Suppressor macrophage treated with lipopolysaccharide for 4 hours (primary cell): ENCODE data around the gene CFAP119.

Experiments
- DNase-seq: peaks from one replicate; pipeline ENCODE4 v3.0.0-alpha.2; 2020

The CFAP119 gene

DNA sequence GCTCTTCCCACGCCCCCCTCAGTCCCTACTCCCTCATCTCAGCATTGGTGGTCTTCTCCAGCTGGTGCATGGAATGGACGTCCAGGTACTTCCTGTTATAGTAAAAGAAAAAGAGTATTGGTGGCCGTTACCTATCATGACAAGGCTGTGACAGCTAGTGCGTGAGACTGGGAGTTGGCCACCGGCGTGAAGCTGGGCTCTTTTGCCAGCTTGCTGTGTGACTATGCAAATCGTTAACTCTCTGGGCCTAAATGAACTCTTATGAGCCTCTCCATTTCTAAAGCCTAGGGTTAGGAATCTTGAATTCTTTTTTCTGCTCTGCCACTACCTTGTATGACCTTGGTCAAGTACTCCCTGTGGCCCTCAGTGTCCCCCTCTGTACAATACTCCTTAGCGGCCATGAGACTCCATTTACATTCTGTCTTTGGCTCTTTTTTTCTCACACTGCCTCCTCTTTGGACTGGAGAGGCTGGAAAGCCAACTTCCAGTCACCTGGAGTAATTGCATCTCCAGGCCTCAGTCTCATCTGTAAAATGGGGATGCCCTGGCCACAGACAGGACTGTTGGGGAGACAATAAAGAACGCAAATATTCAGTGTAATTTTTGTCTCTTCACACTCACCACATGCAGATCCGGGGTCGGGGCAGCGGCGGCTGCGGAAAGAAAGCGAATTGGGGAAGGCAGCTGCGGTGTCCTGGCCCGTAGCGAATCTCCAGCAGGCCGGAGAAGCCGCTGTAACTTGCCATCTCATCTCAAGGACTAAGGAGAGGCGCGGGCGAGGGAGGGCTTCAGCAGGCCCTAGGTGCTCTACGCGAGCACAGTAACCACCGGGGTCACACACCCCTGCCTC, 1.1 kb downstream of the CFAP119 start:
- no peak for DNase-seq

DNA sequence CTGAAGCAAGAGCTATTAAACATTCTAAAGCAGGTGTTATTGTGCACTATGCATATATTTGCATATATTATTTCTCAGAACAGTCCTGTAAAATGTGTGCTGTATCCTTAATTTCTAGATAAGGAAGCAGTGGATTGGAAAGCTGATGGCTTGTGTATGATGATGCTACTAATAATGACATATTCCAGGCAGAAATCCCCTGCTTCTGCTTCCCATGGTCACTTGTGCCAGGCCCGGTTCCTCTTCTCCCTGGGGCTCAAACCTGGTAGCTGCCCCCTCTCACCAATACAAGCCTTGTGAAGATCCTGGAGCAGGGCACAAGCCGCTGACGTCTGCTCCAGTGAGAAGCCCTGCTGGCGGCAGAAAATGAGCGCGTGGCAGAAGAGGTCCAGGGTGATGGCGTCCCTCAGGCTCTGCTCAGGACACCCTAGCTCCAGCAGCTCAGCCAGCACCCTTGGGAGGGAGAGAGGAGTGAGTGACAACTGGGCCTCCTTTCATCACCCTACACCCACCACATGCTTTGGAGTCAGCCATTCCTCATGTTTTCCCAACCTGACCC, 1.8 kb downstream of the CFAP119 start:
- DNase-seq = peak; percentile 49

DNA sequence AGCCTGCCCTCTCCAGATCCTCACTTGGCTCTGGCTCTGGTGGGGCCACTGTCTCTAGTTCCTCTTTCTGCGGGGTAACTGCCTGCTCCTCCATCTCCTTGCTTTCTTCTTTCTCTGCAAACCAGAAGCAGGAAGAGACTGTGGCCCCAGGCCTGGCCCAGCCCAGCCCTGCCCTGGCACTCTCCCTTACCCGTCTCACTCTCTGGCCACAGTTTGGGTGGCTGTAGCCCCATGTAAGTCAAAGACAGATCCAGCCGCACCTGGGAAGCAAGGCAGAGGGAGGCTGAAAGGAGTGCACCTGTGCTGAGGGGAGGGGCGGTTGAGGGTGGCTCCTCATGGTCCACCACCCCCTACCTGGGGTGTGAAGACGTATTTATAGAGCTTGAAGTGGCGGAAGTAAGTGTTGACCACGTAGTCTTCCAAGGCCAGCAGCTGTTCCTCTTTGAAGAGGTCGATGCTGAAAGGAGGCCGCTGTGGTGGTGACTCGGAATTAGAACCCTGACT, 2.8 kb downstream of the CFAP119 start:
- DNase-seq = peak; percentile 53

DNA sequence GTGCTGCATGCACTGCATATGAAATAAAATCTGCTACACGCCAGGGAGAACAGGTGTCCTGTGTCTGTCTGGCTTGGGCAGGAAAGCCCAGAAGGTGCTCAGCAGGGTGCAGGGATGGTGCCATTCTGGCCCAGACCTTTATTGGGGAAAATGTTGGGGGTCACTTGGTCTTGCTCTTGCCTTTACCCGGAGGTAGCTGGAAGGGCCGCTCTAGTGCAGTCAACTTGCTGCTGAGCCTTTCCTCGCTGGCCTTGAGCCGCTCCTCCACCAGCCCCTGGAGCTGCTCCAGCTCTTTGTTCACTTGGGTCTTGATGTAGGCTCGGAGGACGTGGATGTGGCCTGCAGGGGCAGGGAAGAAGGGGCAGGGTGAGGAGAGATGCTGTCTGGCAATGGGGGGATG, 4.5 kb downstream of the CFAP119 start:
- DNase-seq = no peak

DNA sequence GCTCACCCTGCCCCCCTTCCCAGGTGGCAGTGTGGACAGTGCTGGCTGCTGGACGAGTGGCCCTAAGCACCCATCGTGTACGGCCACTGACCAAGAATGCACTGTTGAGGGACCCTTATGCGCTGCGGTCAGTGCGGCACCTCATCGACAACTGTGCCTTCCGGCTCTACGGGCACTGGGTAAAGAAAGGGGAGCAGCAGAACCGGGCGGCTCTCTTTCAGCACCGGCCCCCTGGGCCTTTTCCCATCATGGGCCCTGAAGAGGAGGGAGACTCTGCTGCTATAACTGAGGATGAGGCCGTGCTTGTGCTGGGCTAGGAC, 5.1 kb downstream of the CFAP119 start:
- DNase-seq = no peak

DNA sequence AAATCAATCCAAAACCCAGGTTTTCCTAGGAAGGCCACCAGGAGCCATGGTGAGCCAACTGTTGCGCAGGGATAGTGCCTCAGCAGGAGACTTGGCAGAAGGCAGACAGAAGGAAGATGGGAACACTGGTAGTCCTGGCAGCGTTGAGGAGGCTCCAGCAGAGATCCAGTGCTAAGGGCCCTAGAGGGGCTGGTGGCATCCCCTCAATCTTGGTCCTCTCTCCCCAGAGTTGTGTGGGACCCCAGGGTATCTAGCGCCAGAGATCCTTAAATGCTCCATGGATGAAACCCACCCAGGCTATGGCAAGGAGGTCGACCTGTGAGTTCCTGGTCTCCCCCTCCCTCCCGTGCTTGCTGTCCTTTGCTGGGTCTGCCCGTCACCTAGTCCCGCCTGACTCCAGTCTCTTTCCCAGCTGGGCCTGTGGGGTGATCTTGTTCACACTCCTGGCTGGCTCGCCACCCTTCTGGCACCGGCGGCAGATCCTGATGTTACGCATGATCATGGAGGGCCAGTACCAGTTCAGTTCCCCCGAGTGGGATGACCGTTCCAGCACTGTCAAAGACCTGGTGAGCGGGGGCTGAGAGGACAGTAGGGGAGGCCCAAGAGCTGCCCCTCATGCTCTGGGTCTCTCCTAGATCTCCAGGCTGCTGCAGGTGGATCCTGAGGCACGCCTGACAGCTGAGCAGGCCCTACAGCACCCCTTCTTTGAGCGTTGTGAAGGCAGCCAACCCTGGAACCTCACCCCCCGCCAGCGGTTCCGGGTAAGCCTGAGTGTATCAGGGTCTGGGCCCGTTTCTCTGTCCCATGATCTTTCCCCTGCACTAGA, 5.7 kb downstream of the CFAP119 start:
- DNase-seq = no peak

DNA sequence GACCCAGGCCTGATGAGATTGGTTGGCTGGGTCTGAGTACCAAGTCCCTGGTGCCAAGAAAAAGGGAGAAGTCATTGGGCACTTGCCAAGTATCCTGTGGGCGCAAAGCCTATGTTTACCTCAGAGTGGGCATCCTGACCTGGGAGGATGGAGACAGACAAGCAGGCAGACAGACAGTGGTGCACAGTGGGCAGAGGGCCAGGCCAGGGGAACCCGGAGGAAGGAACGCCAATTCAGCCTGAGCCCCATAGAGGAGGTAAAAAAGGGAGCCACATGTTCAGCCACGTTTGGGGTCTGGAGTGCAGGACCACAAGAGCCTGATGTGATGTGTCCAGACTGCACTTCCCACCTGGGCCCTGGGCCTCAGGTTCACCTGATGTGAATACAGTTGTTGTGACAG, 8.3 kb downstream of the CFAP119 start:
- no peak for DNase-seq

DNA sequence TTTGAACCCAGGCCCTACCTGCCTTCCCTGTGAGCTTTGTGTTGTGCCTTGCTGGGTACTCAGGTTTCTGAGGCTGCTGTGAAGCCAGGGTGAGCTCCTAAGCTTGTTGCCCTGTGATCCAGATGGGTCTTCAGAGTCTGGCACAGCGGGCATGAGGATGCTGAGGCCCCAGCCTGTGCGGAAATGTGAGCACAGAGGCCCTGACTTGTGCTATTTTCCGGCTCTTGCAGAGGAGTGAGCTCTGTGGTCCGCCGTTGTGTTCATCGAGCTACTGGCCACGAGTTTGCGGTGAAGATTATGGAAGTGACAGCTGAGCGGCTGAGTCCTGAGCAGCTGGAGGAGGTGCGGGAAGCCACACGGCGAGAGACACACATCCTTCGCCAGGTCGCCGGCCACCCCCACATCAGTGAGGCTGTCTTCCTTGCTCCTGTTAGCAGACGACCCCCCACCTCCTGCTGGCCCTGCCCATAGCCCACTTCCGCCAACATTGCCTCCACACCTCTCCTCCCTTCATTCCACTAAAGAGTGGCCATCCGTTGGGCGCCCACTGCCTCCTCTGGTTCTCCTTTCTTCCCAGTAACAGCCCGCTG, 10.9 kb downstream of the CFAP119 start:
- DNase-seq = no peak

DNA sequence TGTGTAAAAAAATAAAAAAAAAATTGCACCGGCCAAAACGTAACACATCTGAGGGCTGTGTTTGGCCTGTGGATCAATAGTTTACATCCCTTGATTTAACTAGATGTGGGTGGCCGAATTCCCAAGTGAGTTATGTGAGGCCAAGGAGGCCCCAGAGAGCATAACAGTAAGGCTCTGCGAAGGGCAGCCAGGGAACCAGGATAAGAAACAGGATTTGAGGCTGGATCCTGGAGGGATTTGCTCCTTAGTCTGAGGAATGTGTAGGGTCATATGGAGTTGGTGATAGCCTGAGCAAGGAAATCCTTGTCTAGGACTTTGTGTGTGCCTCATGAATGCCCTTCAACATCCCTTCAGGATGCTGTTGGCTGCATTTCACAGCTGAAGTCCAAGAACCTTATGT, 11.7 kb downstream of the CFAP119 start:
- no peak for DNase-seq

DNA sequence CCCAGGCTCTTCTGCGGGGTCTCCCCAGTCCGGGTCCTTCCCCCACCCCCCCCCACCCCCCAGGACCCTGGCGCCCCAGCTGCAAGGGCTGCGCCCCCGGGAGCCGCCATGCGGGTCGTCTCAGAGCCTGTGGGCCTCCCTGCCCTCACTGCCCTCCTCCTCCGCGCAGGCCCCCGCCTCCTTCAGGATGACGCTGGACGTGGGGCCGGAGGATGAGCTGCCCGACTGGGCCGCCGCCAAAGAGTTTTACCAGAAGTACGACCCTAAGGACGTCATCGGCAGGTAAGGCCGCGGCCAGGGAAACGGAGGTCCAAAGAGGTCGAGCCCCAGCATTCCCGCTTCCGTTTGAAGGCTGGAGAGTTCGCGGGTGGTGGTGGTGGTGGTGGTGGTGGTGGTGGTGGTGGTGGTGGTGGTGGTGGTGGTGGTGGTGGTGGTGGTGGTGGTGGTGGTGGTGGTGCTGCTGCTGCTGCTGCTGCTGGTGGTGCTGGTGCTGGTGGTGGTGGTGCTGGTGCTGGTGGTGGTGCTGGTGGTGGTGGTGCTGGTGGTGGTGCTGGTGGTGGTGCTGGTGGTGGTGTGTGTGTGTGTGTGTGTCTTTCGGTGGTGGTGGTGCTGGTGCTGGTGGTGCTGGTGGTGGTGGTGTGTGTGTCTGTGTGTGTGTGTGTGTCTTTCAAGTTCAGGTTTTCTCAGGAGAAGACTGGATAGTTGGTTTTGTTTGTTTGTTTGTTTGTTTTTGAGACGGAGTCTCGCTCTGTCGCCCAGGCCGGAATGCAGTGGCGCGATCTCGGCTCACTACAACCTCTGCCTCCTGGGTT, 13.0 kb downstream of the CFAP119 start:
- peak; percentile 30 for DNase-seq

DNA sequence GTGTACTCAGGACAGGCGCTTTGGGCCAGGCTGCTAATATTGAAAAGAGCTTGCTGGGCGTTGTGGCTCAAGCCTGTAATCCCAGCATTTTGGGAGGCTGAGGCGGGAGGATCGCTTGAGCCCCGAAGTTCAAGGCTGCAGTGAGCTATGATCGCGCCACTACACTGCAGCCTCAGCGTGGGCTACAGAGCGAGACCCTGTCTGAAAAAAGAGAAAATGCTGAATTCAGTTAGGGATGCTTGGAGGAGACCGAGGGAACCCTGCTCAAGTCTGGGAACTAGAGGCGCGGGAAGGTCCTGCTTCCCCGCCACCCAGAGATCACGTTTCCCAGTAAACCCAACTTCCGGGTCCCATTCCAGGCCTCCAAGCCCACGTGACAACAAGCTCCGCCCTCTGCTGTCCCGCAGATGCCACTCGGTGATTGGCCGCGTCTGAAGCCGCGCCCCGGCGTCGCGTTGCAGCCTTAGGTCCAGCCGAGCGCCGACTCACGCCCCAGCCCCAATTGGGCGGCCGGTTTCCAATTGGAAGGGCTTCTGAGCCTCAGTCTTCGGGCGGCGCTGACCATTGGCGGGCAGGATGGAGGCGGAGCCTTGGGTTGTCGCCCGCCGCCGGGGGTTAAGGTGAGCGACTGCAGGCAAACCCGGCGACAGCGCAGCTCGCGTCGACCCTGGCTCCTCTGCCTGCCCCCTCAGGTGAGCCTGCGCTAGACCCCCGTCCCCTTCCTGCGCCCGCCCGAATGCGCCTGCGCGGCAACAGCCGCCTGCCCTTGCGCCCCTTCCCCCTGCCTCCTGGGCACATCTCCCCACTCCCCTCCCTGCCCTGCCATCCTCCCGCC, 13.8 kb downstream of the CFAP119 start, which contains the start of gene PHKG2:
Gene PHKG2 (plus strand): TSS at position 627 of the 835 bp plus-strand sequence. CDS start 396 bp downstream, outside the sequence.
- DNase-seq = peak; percentile 100

DNA sequence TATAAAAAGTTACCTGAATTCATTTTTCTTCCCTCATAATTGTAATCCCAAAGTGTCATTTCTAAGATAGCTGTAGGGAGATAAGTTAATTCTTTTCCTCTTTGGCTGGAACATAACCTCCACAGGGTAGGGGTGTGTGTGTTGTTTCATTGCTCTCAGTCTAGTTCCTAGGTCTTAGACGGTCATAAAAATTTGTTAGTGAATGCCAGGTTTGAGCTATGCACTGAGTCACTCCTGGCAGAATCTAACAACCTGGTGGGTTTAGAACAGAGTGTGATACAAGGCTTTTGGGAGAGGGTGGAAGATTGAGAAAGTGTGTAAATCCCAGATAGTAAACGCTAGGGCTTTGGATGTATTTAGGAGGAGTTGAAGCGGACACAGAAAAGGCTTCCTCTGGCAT, 14.5 kb downstream of the CFAP119 start:
- DNase-seq = no peak

DNA sequence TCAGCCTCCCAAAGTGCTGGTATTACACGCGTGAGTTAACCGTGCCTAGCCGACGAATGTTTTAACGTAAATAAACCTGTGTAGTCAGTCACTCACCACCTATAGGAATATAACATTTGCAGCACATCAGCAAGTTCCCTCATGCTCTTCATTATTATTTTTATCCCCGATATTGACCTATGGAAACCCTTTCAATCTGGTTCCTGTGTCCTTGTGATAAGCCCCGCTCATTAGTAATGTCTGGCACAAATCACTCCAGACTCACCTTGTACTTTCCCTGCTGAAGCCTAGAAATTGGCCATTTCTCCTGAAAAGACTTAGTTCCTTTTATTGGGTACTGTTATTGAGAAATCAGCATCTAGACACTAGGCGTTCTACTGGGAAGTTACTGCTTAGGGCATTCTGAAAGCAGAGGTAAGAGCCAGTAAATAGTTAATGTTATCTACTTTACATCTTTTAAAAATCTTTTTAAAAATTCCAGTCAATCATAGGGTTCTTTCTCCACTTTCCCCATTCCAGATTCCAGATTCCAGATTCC, 15.2 kb downstream of the CFAP119 start:
- peak; percentile 42 for DNase-seq

DNA sequence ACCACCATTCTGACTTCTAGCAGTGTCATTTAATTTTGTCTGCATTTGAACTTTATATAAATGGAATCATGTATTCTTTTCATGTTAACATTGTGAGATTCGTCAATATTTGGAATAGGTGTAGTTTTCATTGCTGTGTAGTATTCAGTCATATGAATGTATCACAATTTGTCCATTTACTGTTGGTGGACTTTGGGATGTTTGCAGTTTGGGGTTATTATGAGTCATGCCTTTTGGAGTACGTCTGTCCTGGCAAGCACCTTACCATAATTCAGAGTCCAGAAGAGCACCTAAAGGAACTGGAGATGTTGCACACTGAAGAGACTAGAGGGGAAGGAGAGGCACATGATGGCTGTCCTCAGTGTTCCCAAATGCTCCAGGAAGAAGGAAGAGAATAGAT, 16.8 kb downstream of the CFAP119 start:
- no peak for DNase-seq

DNA sequence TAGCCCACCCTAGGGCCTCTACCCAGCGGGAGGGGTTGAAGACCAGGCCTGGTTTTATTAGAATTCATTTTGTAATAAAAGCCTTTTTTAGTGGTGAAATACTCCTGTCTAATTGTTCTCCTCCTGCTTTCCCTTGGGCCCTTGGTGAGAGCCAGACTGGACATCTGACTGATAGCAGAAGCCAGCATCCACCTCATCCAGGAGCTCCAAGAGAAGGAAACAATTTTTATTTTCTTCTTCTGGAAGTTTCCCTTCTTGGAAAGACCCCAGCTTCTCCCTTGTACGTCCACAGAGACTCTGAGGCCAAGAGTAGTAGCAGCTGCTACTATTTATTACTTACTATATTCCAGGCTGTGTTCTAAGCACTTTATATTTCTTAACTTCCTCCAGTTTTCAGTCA, 17.7 kb downstream of the CFAP119 start:
- no peak for DNase-seq

DNA sequence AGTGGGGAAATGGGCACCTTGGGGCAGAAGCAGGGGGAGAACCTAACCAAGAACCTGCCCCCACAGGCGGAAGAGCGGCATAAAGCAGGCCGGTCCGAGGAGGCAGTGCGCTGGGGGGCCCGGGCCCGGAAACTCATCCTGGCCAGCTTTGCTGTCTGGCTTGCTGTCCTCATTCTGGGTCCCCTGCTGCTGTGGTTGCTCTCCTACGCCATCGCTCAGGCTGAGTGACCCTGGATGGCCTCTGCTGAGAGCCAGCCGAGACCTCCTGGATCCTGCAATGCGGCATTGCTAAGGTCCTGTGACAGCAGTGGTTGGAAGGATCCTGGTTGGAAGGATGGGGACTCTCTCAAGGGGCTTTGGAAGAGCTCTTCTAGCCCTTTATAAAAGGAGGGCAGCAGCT, 18.1 kb downstream of the CFAP119 start:
- no peak for DNase-seq

DNA sequence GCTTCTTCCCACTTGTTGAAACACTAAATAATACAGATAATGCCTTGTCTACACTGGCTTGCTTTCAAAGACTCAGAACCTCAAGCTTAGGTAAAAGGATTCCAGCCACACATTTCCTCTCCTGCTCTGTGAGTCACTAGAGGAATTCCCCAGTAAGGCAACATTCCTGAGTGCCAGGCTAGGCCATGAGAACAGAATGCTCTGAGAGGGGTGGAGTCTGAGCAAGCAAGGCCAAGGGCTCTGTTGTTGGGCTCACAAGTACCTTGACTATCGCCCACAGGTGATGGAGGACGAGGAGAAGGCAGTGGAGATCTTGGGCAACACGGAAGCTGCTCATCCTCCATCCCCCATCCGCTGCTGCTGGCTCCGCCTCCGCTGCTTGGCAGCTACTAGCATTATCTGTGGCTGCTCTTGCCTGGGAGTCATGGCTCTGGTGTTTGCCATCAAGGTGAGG, 20.4 kb downstream of the CFAP119 start:
- no peak for DNase-seq

DNA sequence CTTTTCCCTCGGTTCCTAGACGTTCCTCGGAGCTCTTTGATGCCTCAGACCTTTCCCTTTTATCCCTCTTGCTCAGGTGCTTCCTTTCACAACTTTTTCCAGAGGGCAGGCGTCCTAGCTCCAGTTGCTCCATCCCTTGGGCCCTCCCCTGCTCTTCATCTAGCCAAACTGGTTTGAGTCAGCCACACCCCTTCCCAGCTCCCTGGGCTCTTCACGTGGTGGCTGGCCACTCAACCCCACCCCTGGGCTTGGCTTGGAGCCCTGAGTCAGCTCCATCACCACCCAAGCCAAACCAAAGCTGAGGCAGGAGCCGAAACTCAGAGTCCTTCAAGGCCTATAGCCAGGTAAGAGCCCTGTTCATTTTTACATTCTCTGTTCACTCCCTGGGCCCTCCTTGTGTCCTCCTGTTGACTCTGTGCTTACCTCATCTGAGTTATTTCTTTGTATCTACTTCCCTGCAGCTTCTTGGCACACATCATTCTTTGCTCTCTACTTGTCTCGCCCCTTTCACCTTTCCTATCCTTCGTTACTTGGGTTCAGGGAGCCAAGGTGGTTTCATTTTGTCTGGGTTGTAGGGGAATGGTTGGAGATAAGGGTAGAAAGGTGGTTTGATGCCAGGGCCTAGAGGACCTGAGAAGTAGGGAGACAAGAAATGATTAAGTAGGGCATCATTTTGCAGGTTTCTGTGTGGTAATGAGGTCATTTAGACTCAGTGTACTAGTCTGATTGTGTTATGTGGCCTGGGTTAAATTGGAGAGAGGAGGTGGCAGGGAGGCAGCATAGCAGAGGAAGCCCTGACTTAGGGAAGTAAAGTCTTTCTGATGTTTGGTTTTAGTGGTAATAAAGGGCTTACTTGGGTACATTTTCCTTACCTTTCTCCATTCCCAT, 21.3 kb downstream of the CFAP119 start:
- no peak for DNase-seq

DNA sequence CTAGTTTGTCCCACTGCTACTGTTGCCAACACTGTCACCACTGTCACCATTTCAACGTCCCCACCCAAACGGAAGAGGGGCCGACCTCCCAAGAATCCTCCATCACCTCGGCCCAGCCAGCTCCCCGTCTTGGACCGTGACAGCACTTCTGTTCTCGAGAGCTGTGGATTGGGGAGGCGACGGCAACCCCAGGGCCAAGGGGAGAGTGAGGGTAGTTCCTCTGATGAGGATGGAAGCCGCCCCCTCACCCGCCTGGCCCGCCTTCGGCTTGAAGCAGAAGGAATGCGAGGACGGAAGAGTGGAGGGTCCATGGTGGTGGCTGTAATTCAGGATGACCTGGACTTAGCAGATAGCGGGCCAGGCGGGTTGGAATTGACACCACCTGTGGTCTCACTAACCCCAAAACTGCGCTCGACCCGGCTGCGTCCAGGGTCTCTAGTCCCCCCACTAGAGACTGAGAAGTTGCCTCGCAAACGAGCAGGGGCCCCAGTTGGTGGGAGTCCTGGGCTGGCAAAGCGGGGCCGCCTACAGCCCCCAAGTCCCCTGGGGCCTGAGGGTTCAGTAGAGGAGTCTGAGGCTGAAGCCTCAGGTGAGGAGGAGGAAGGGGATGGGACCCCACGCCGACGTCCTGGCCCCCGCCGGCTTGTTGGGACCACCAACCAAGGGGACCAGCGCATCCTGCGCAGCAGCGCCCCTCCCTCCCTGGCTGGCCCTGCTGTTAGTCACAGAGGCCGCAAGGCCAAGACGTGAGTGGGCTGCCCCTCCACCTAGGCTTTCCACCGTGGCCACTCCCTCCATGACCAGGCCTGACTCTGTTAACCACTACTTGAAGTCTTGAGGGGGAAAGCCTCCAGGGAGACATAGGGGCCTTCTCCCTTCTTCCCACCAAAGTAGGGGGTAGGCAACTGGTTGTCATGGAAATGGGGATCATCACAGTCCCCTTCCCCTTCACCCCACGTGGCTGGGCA, 22.6 kb downstream of the CFAP119 start:
- no peak for DNase-seq
